OCI-LY7 (cell line): ENCODE measurements around the gene SEMA5A. TPM values are rescaled to one million over a fixed set of nuclear protein-coding genes. Genes with fewer than 3 reads are reported as not detected.

Experiments
- BruUV-seq: library from RNA; stranded (reverse); fragments of 400-500 nt; replicated peaks from 2 replicates; lab custom pipeline; 2021; lab: Mats Ljungman, UMichigan
- CTCF ChIA-PET: fragments of 300-600 bp; sonication (Branson Sonifier 250); formaldehyde crosslinking; loops from one replicate; lab custom pipeline; 2022; ENCODE audit warnings: antibody characterized with exemption; ENCODE audit not compliant: unreplicated experiment; lab: Charles Lee
- POLR2A ChIA-PET: fragments of 300-600 bp; sonication (Branson Sonifier 250); formaldehyde crosslinking; loops from one replicate; lab custom pipeline; 2022; ENCODE audit warnings: antibody characterized with exemption; lab: Charles Lee
- DNase-seq: peaks from one replicate; pipeline ENCODE4 v3.0.0-alpha.2; 2015; ENCODE audit warnings: low spot score
- H2AFZ ChIP-seq: fragments of 200-600 bp; sonication (generic), shearing (Covaris generic); 2 replicates; pipeline ENCODE4 v1.6.1; 2014; ENCODE audit warnings: mild to moderate bottlenecking, antibody characterized with exemption, low read length, moderate library complexity
- H3K27ac ChIP-seq: fragments of 200-600 bp; sonication (generic); 2 replicates; pipeline ENCODE4 v1.5.1; 2014; ENCODE audit warnings: mixed run types, low read depth, mild to moderate bottlenecking, moderate library complexity, low read length, inconsistent platforms; ENCODE audit not compliant: poor library complexity, severe bottlenecking
- H3K36me3 ChIP-seq: fragments of 200-600 bp; sonication (generic); 2 replicates; pipeline ENCODE4 v1.6.1; 2014; ENCODE audit warnings: mild to moderate bottlenecking, antibody characterized with exemption, low read length, moderate library complexity, mixed read lengths; ENCODE audit not compliant: insufficient read depth
- H3K4me1 ChIP-seq: fragments of 200-600 bp; sonication (generic); 2 replicates; pipeline ENCODE4 v1.5.1; 2014; ENCODE audit warnings: mild to moderate bottlenecking, low read length; ENCODE audit not compliant: insufficient read depth, poor library complexity, severe bottlenecking
- H3K4me2 ChIP-seq: fragments of 200-600 bp; sonication (generic); 2 replicates; pipeline ENCODE4 v1.6.1; 2014; ENCODE audit warnings: mild to moderate bottlenecking, low read length
- H3K4me3 ChIP-seq: fragments of 200-600 bp; sonication (generic); 2 replicates; pipeline ENCODE4 v1.5.1; 2014; ENCODE audit warnings: mild to moderate bottlenecking, low read depth, low read length; ENCODE audit not compliant: poor library complexity, severe bottlenecking
- H3K79me2 ChIP-seq: fragments of 200-600 bp; sonication (generic); 2 replicates; pipeline ENCODE4 v1.6.1; 2016; ENCODE audit warnings: low read depth, mild to moderate bottlenecking, low read length, moderate library complexity, mixed read lengths; ENCODE audit not compliant: insufficient read depth
- H3K9me2 ChIP-seq: fragments of 200-600 bp; sonication (generic); 2 replicates; pipeline ENCODE4 v1.6.1; 2016; ENCODE audit warnings: mild to moderate bottlenecking, low read length, mixed read lengths; ENCODE audit not compliant: insufficient read depth
- H3K9me3 ChIP-seq: fragments of 200-600 bp; sonication (generic); 2 replicates; pipeline ENCODE4 v1.6.1; 2014; ENCODE audit warnings: mild to moderate bottlenecking, mixed run types, low read length, mixed read lengths
- H4K20me1 ChIP-seq: fragments of 200-600 bp; sonication (generic); 2 replicates; pipeline ENCODE4 v1.6.1; 2014; ENCODE audit warnings: mild to moderate bottlenecking, antibody characterized with exemption, low read length, moderate library complexity, mixed read lengths; ENCODE audit not compliant: insufficient read depth
- EZH2phosphoT487 ChIP-seq: fragments of 200-600 bp; sonication (generic); IDR thresholded peaks from 2 replicates; pipeline ENCODE4 v1.6.1; 2018; ENCODE audit warnings: low read depth, borderline replicate concordance, mild to moderate bottlenecking, mixed run types, antibody characterized with exemption, low read length, moderate library complexity, mixed read lengths
- intact Hi-C: fragments of 100-400 bp; cut with micrococcal nuclease; formaldehyde crosslinking; loops from one replicate; pipeline ENCODE4 v1.10.0; 2022; ENCODE audit not compliant: unreplicated experiment
- total RNA-seq, 2 experiments: library from RNA; depleted of rRNA in 1 of 2; stranded (reverse); fragments of >200 nt in 1 of 2; shearing (Covaris generic) in 1 of 2; gene quantifications; 2 replicates each; pipeline ENCODE4 v1.2.3, GENCODE V29; 2014 to 2022
- TF ChIP-seq, protein P1 (sequence below): fragments of 200-600 bp; sonication (generic); conservative IDR thresholded peaks from 2 replicates; pipeline ENCODE4 v1.5.1; 2014; ENCODE audit warnings: mild to moderate bottlenecking, antibody characterized with exemption, low read length, moderate library complexity, mixed read lengths

SEMA5A gene
- total RNA-seq, 2 experiments from 2014 or later = not detected

DNA sequence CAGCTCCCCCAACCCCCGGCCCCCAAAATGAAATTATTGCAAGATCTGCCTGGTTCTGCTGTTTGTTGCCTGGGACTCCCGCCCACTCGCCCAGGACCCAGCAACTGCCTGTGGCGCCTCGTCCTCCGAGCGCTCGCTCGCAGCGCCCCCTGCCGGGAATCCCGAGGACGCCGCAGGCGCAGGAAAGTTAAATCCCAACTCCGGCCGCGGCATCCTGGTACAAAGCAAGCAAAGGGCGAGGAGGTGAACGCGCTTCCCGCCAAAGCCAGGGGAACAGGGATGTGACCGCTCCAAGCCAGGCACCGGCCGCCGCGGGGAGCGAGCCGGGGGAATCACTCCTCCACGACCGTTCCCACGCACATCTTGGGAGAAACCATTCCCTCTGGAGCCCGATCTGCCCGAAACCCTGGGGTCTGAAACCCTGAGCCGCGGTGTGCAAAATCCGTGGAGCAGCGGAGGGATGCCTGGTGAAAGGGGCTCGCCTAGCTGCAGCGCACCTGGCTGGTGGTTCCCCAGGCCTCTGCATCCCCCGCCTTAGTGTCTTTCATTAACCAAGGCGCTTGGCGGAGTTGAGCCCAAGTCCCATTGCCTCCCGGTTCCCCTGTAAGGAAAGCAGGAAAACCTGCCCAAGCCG is 1.3 kb downstream of the SEMA5A start:
- ChIA-PET CTCF (no interaction called here), POLR2A (no interaction called here)
- Histone ChIP-seq H3K4me2 (no peak overlapping the region), H3K4me1 (no peaks in the 10 kb centered on the region), H3K4me3 (no peak overlapping the region), H3K27ac (no peak overlapping the region), H3K9me2 (no peaks in the 10 kb centered on the region), H2AFZ (no peak overlapping the region), H3K9me3 (no peaks in the 10 kb centered on the region), H3K36me3 (no peaks in the 10 kb centered on the region), H4K20me1 (no peaks in the 10 kb centered on the region), H3K79me2 (no peaks in the 10 kb centered on the region)
- DNase-seq = no peak
- intact Hi-C loops = no loop called here
- TF ChIP-seq EZH2phosphoT487 = no peak
- TF ChIP-seq, protein P1, sequence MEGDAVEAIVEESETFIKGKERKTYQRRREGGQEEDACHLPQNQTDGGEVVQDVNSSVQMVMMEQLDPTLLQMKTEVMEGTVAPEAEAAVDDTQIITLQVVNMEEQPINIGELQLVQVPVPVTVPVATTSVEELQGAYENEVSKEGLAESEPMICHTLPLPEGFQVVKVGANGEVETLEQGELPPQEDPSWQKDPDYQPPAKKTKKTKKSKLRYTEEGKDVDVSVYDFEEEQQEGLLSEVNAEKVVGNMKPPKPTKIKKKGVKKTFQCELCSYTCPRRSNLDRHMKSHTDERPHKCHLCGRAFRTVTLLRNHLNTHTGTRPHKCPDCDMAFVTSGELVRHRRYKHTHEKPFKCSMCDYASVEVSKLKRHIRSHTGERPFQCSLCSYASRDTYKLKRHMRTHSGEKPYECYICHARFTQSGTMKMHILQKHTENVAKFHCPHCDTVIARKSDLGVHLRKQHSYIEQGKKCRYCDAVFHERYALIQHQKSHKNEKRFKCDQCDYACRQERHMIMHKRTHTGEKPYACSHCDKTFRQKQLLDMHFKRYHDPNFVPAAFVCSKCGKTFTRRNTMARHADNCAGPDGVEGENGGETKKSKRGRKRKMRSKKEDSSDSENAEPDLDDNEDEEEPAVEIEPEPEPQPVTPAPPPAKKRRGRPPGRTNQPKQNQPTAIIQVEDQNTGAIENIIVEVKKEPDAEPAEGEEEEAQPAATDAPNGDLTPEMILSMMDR = no peak
- no TSS peak for BruUV-seq

DNA sequence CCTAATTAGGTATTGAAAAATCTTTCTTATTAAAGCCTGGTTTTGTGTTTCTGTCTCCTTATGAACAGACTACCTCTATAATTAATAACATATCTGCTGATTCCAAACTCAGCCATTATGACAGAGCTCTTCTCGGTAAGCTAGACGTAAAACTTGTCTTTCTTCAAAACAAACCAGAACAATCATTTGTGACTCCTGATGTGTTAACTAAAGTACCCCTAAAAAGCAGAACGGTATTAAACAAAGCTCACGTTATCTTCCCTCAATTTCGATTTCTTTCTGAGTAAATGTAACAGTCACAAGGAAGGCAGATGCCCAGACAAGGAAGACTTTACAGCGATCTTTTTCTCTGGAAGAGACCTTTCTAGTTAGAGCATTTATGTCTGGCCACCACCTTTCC is 1.8 kb downstream of the SEMA5A start:
- CTCF ChIA-PET = no interaction called here
- no peaks in the 10 kb centered on the region for H3K36me3 ChIP-seq
- no peak overlapping the region for H3K4me2 ChIP-seq
- no peak overlapping the region for H3K4me3 ChIP-seq
- H3K4me1 ChIP-seq = no peaks in the 10 kb centered on the region
- no TSS peak for BruUV-seq
- no peak for DNase-seq
- H2AFZ ChIP-seq = no peak overlapping the region
- POLR2A ChIA-PET = no interaction called here
- no peak overlapping the region for H3K27ac ChIP-seq
- no peak for TF ChIP-seq EZH2phosphoT487
- TF ChIP-seq, protein P1 = no peak
- no peaks in the 10 kb centered on the region for H3K9me2 ChIP-seq
- H3K79me2 ChIP-seq = no peaks in the 10 kb centered on the region
- H3K9me3 ChIP-seq = no peaks in the 10 kb centered on the region
- intact Hi-C loops = no loop called here
- H4K20me1 ChIP-seq = no peaks in the 10 kb centered on the region

DNA sequence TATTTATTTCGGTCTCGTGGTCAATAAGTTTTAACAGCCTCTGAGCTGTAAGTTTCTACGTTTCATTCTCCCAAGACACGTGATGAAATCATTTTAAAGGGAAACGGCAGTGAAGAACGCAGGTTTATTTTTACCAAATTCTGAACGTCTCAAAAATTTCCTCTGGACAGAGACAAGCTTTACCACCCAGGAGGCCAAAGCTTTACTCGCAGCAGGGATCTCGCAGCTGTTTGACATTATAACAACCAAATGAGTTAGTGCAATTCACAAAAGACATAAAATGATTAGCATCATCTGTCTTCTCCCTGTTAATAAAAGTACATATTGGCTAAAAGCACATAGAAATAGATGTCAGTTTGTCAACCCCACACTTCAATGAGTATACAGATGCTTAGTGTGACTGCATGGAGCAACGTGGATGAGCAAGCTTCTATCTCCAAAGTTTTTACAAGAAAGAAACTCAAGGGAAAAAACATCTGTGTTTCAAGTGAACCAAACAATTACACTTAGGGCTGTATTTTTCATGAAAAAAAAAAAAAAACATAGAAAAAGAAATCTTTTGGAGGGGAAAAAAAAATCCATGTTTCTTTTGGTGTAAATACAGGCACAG is 2.5 kb downstream of the SEMA5A start:
- CTCF ChIA-PET = no interaction called here
- TF ChIP-seq EZH2phosphoT487 = no peak
- TF ChIP-seq, protein P1 = no peak
- no peak overlapping the region for H3K4me2 ChIP-seq
- H2AFZ ChIP-seq = no peak overlapping the region
- no peaks in the 10 kb centered on the region for H3K36me3 ChIP-seq
- no TSS peak for BruUV-seq
- H3K79me2 ChIP-seq = no peaks in the 10 kb centered on the region
- H4K20me1 ChIP-seq = no peaks in the 10 kb centered on the region
- H3K4me1 ChIP-seq = no peaks in the 10 kb centered on the region
- H3K9me3 ChIP-seq = no peaks in the 10 kb centered on the region
- POLR2A ChIA-PET = no interaction called here
- no peak for DNase-seq
- H3K9me2 ChIP-seq = no peaks in the 10 kb centered on the region
- H3K4me3 ChIP-seq = no peak overlapping the region
- intact Hi-C loops = no loop called here
- H3K27ac ChIP-seq = no peak overlapping the region
